ENCODE data around the gene CCR2. TPM values are rescaled to one million over a fixed set of nuclear protein-coding genes. Genes with fewer than 3 reads are reported as not detected.
"Not testable (repeated sequence)": the region's sequence is repeated elsewhere in the genome, so short reads cannot be mapped to it uniquely, and the experiment has no call there.

The CCR2 gene
- total RNA-seq, 1 donor from 2014 or later = 15.8 TPM

DNA sequence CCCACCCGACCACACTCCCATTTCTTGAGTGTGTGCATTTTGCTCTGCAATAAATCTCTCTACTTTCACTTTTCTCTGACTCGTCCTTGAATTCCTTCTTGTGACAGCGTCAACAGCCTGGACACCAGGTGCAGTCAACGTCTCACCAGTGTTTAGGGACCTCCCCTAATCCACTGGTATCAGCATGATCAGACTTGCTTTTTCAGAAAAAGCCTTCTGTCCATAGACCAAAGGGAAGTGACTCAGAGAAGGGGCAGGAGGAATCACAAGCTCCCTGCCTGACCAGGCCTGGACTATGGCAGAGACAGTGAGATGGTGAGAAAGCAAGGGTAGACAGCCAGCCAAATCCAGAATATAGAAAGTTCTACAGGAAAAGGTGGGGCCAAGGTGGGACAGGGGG lies 32.3 kb downstream of the CCR2 start:
- TF ChIP-seq, protein P1, sequence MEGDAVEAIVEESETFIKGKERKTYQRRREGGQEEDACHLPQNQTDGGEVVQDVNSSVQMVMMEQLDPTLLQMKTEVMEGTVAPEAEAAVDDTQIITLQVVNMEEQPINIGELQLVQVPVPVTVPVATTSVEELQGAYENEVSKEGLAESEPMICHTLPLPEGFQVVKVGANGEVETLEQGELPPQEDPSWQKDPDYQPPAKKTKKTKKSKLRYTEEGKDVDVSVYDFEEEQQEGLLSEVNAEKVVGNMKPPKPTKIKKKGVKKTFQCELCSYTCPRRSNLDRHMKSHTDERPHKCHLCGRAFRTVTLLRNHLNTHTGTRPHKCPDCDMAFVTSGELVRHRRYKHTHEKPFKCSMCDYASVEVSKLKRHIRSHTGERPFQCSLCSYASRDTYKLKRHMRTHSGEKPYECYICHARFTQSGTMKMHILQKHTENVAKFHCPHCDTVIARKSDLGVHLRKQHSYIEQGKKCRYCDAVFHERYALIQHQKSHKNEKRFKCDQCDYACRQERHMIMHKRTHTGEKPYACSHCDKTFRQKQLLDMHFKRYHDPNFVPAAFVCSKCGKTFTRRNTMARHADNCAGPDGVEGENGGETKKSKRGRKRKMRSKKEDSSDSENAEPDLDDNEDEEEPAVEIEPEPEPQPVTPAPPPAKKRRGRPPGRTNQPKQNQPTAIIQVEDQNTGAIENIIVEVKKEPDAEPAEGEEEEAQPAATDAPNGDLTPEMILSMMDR (IDR thresholded peaks at IDR 0.05) = no peak
- H3K9me3 ChIP-seq = no peaks in the 10 kb centered on the region
- ATAC-seq = peak; percentile 52 to 71
- peaks cover 43% of the 10 kb centered on the region for H3K4me1 ChIP-seq
- DNase-seq = no peak
- intact Hi-C loops (cut with DNase I) = no loop called here
- H3K27me3 ChIP-seq (ENCODE audit: low read depth) = no peaks in the 10 kb centered on the region
- H3K4me3 ChIP-seq = no peak overlapping the region
- peak overlapping the region; percentile 4 for H3K27ac ChIP-seq
- H3K36me3 ChIP-seq = no peaks in the 10 kb centered on the region

DNA sequence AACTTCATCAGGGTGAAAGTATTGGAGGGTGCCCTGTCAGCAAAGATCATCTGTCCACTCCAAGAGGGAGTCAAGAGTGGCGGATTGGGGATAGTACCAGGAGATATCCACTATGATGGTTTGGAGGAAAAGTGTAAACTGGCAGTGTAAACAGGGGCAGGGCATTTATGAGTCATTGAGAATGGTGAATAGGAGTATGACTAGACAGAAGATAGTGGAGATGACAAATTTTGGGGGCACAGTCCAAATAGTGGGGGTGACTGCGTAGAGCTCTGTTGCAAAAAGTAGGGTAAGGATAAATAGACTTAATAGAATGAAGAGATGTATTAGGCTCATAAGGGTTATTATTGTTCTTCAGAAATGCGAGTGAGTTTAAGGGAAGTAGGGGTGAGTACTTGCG lies 34.9 kb downstream of the CCR2 start:
- ATAC-seq; DNase-seq; H3K36me3 ChIP-seq; H3K9me3 ChIP-seq; H3K4me3 ChIP-seq; H3K27me3 ChIP-seq (ENCODE audit: low read depth); intact Hi-C loops (cut with DNase I); H3K27ac ChIP-seq: not testable (repeated sequence)
- peaks cover 30% of the 10 kb centered on the region for H3K4me1 ChIP-seq

DNA sequence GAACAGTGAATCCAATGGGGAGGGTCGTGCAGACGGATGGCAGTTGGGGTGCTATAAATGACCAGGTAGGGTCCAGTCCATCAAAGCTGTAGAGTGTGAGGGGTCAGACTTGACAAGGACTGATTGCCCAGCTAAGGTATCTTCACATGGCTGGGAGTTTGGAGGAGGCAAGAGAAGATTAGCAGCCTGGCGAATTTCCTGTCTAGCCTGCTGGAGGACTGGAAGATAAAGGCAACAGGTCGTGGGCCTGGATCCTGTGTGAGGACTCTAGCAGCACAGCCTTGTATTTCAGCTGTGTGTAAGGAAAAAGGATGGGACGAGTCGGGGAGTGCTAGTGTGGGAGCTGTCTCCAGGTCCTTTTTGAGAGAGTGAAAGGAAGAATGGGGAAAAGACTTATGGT lies 35.4 kb downstream of the CCR2 start:
- Histone ChIP-seq H3K4me3 (no peak overlapping the region), H3K9me3 (no peaks in the 10 kb centered on the region), H3K36me3 (no peaks in the 10 kb centered on the region), H3K27ac (no peak overlapping the region), H3K4me1 (peaks cover 30% of the 10 kb centered on the region), H3K27me3 (ENCODE audit: low read depth) (no peaks in the 10 kb centered on the region)
- TF ChIP-seq, protein P1 (IDR thresholded peaks at IDR 0.05) = no peak
- no peak for DNase-seq
- intact Hi-C loops (cut with DNase I) = no loop called here
- ATAC-seq = no peak

DNA sequence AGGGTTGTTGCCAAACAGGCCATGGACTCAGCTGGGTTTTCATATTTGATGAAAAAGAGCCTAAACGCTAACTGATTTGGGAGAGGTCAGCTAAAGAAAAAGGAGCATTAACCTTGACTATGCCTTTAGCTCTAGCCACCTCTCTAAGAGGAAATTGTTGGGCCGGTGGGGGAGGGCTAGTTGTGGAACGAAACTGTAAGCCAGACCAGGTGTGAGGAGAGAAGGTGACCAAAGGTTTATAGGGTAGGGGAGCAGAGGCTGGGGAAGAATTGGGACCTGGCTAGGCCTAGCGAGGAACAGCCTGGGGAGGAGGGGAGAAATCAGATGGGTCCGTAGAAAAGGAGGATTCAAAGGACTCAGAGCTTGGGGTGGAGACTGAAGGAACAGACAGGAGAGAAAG lies 37.6 kb downstream of the CCR2 start:
- H3K4me3 ChIP-seq; H3K27me3 ChIP-seq (ENCODE audit: low read depth); H3K36me3 ChIP-seq; DNase-seq; intact Hi-C loops (cut with DNase I); H3K27ac ChIP-seq; ATAC-seq; H3K9me3 ChIP-seq: not testable (repeated sequence)
- H3K4me1 ChIP-seq = peaks cover 41% of the 10 kb centered on the region

DNA sequence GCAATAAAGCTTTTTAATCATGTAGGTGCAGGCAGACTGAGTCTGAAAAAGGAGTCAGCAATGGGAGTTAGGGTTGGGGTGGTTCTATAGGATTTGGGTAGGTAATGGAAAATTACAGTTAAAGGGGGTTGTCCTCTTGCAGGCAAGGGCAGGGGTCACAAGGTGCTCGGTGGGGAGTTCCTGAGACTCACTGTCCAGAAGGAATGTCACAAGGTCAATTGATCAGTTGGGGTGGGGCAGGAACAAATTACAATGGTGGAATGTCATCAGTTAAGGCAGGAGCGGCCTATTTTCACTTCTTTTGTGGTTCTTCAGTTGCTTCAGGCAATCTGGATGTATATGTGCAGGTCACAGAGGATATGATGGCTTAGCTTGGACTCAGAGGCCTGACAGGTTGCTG lies 39.1 kb downstream of the CCR2 start:
- Histone ChIP-seq H3K9me3 (no peaks in the 10 kb centered on the region), H3K4me3 (no peak overlapping the region), H3K27me3 (ENCODE audit: low read depth) (no peaks in the 10 kb centered on the region), H3K36me3 (no peaks in the 10 kb centered on the region), H3K27ac (no peak overlapping the region), H3K4me1 (peaks cover 49% of the 10 kb centered on the region)
- no peak for DNase-seq
- intact Hi-C loops (cut with DNase I) = no loop called here
- no peak for ATAC-seq
- TF ChIP-seq, protein P1 (IDR thresholded peaks at IDR 0.05) = no peak

DNA sequence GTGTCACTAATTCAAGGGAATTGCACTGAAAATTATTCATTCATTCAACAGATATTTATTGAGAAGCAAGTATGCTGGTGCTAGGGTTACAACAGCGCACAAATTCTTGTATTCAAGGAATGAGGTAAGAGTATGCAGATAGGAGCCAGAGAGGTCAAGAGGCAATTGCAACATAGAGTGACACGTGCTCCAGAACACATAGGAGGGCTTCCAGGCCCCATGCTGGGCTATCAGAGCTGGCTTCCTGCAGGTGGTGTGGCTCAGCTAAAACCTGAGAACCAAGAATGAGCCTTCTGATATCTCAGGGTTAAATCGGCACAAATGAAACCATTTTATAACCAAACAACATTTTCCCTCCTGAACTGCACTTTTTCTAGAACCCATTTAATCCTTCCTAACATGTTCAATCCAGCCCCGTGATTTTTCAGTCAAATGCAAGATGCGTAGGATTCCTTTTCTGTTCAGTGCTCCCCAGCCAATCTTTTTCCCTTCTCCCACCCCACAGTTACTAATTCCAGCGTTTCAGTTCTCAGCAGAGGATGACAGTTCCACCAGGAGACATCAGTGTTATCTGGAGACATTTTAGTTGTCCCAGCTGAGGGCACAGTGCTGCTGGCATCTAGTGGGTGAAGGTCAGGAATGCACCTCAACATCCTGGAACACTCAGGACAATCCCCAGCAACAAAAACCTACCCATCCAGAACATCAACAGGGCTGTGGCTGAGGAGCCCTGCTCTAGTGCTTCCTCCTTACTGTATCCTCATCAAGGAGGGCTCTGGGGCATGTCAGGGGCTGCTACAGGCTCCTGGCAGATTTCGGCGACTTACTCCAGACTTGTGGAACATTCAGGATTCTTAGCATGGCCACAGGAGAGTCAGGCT lies 39.9 kb downstream of the CCR2 start:
- H3K36me3 ChIP-seq = no peaks in the 10 kb centered on the region
- ATAC-seq (peak; percentile 87 to 89), DNase-seq (peak; percentile 56)
- TF ChIP-seq, protein P1 (IDR thresholded peaks at IDR 0.05) = no peak
- no peak overlapping the region for H3K27ac ChIP-seq
- H3K27me3 ChIP-seq (ENCODE audit: low read depth) = no peaks in the 10 kb centered on the region
- H3K4me1 ChIP-seq = peaks cover 51% of the 10 kb centered on the region
- H3K4me3 ChIP-seq = no peak overlapping the region
- intact Hi-C loops (cut with DNase I) = no loop called here
- no peaks in the 10 kb centered on the region for H3K9me3 ChIP-seq

All from lower lobe of right lung (tissue), 2 donors.